Measurements from ENCODE around the gene HPSE2. TPM values are rescaled to one million over a fixed set of nuclear protein-coding genes. Genes with fewer than 3 reads are reported as not detected.

HPSE2 gene
- total and polyA plus RNA-seq, 2 of the 13 experiments (the other 11 are each of a cell fraction or from before 2014, with no cell fraction given): 0.01 TPM; not detected in 1

DNA sequence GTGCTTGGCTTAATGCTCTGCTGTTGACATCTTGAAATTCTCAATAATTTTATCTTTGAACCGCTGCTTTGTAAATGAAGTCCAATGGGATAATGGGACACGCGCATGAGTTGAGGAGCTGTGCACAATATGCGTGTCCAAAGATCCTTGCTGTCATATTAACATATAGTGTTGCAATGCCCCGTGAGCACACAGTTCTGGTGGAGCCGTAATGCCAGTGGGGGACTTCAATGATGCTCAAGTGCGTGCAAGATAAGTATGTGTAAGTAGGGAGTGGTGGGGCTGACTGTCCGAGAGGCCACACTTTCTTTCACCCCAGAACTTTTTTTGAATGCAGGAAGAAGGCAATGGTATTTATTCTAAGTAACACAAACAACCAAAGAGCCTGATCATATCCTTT is 711.5 kb downstream of the HPSE2 start:
- Histone ChIP-seq H3K36me3 (replicated peaks in 1 of 2; ENCODE audit: control insufficient read depth in 1 of 2, insufficient read depth in 2 of 2, low read length in 2 of 2) (no peaks in the 10 kb centered on the region), H3K27ac (ENCODE audit: extremely low read length, insufficient read depth, low read length) (no peak overlapping the region), H3K4me3 (replicated peaks in 1 of 3; ENCODE audit: insufficient read depth in 1 of 3, low read depth in 2 of 3, low read length in 3 of 3) (no peak overlapping the region), H3K9me3 (ENCODE audit: low read length) (no peaks in the 10 kb centered on the region), H2AFZ (ENCODE audit: low read length) (no peak overlapping the region), H3K79me2 (ENCODE audit: insufficient read depth, low read length) (no peaks in the 10 kb centered on the region), H3K27me3 (ENCODE audit: control insufficient read depth in 1 of 2, insufficient read depth in 2 of 2, low read length in 2 of 2) (peaks cover 0 to 8% of the 10 kb centered on the region in 2 experiments; a peak in 1 of 5 replicates), H3K9ac (ENCODE audit: insufficient read depth, low read depth, low read length) (no peak overlapping the region), H3K4me2 (ENCODE audit: low read depth, low read length) (no peak overlapping the region), H4K20me1 (ENCODE audit: insufficient read depth, low read length) (no peaks in the 10 kb centered on the region), H3K4me1 (ENCODE audit: insufficient read depth, low read length) (no peaks in the 10 kb centered on the region)
- BruUV-seq (replicated peaks): no TSS peak
- intact Hi-C loops (cut with micrococcal nuclease; ENCODE audit: unreplicated experiment) (no loop called here), in situ Hi-C loops (cut with HindIII; ENCODE audit: extremely low pct_ligation_motif_present, low pct_unique_long_range_greater_than_20kb) (no loop called here)
- WGBS (ENCODE audit: low lambda C conversion rate): 45% methylated on average over 8 of the region's 8 CpGs
- ChIA-PET POLR2A (no interaction called here), CTCF (ENCODE audit: low intra/inter-chr PET ratio, low total read pairs) (no interaction called here)
- no peak for TF ChIP-seq ZNF644 (CRISPR knock-in tag; IDR thresholded peaks at IDR 0.05; ENCODE audit: low read depth)
- TF ChIP-seq, protein P1, sequence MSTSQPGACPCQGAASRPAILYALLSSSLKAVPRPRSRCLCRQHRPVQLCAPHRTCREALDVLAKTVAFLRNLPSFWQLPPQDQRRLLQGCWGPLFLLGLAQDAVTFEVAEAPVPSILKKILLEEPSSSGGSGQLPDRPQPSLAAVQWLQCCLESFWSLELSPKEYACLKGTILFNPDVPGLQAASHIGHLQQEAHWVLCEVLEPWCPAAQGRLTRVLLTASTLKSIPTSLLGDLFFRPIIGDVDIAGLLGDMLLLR (CRISPR knock-in tag; IDR thresholded peaks at IDR 0.05): no peak
- TF ChIP-seq ZBTB7A (CRISPR knock-in tag; IDR thresholded peaks at IDR 0.05): no peak
- no peak for TF ChIP-seq MAFK (conservative IDR thresholded peaks at IDR 0.05 in 1 of 2, IDR thresholded peaks at IDR 0.05 in 1 of 2; ENCODE audit: low read length in 2 of 2)
- TF ChIP-seq ZBTB1 (CRISPR knock-in tag; IDR thresholded peaks at IDR 0.05; ENCODE audit: borderline replicate concordance): no peak
- TF ChIP-seq ZNF207 (IDR thresholded peaks at IDR 0.05; ENCODE audit: borderline replicate concordance): no peak
- TF ChIP-seq HHEX (CRISPR knock-in tag; IDR thresholded peaks at IDR 0.05): no peak
- no peak for TF ChIP-seq ZNF451 (CRISPR knock-in tag; IDR thresholded peaks at IDR 0.05)
- no peak for TF ChIP-seq NR2F6 (IDR thresholded peaks at IDR 0.05)
- TF ChIP-seq NR2F6 (CRISPR knock-in tag; IDR thresholded peaks at IDR 0.05): no peak
- TF ChIP-seq BCL3 (CRISPR knock-in tag; IDR thresholded peaks at IDR 0.05): no peak
- TF ChIP-seq ZBTB33 (CRISPR knock-in tag; IDR thresholded peaks at IDR 0.05): no peak
- TF ChIP-seq FOXM1 (CRISPR knock-in tag; IDR thresholded peaks at IDR 0.05): no peak
- no peak for TF ChIP-seq ARNT (IDR thresholded peaks at IDR 0.05)
- TF ChIP-seq, protein P2, sequence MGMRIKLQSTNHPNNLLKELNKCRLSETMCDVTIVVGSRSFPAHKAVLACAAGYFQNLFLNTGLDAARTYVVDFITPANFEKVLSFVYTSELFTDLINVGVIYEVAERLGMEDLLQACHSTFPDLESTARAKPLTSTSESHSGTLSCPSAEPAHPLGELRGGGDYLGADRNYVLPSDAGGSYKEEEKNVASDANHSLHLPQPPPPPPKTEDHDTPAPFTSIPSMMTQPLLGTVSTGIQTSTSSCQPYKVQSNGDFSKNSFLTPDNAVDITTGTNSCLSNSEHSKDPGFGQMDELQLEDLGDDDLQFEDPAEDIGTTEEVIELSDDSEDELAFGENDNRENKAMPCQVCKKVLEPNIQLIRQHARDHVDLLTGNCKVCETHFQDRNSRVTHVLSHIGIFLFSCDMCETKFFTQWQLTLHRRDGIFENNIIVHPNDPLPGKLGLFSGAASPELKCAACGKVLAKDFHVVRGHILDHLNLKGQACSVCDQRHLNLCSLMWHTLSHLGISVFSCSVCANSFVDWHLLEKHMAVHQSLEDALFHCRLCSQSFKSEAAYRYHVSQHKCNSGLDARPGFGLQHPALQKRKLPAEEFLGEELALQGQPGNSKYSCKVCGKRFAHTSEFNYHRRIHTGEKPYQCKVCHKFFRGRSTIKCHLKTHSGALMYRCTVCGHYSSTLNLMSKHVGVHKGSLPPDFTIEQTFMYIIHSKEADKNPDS (CRISPR knock-in tag; IDR thresholded peaks at IDR 0.05): no peak
- no peak for FAIRE-seq
- DNase-seq (ENCODE audit: low spot score): no peak
- ATAC-seq: no peak
